HepG2 (cell line): ENCODE data around the gene GNPNAT1. TPM values are rescaled to one million over a fixed set of nuclear protein-coding genes. Genes with fewer than 3 reads are reported as not detected.
A peak's percentile ranks its signal among the peaks of the same experiment; 100 is the strongest.

Experiments
- ARHGAP35 ChIP-seq: sonication (generic); formaldehyde crosslinking; IDR thresholded peaks from 2 replicates; pipeline ENCODE4 v1.9.0; 2022; ENCODE audit warnings: mild to moderate bottlenecking, inconsistent platforms, moderate library complexity, missing genetic modification reagents, borderline replicate concordance
- ATAD3A ChIP-seq: sonication (generic); formaldehyde crosslinking; IDR thresholded peaks from 2 replicates; pipeline ENCODE4 v1.4.0; 2020; ENCODE audit warnings: missing genetic modification reagents
- E2F5 ChIP-seq: sonication (generic); formaldehyde crosslinking; conservative IDR thresholded peaks from 2 replicates; pipeline ENCODE4 v1.4.0; 2020; ENCODE audit warnings: missing genetic modification reagents
- FOXP4 ChIP-seq: sonication (generic); formaldehyde crosslinking; IDR thresholded peaks from 2 replicates; pipeline ENCODE4 v1.4.0; 2020; ENCODE audit warnings: missing genetic modification reagents
- HDAC1 ChIP-seq: sonication (generic); formaldehyde crosslinking; IDR thresholded peaks from 2 replicates; pipeline ENCODE4 v1.5.1; 2020; ENCODE audit warnings: mild to moderate bottlenecking, missing genetic modification reagents
- HNF4G ChIP-seq, 2 experiments: sonication (generic) in 1 of 2; formaldehyde crosslinking in 1 of 2; IDR thresholded peaks; 2 replicates each; pipeline versions ENCODE4 v1.4.0 to v1.6.1; 2011 to 2020; ENCODE audit warnings: borderline replicate concordance in 2 of 2, low read depth in 2 of 2, mild to moderate bottlenecking in 2 of 2, low read length in 1 of 2, missing genetic modification reagents in 1 of 2, moderate library complexity in 1 of 2
- NFAT5 ChIP-seq: sonication (generic); formaldehyde crosslinking; IDR thresholded peaks from 2 replicates; pipeline ENCODE4 v1.4.0; 2020; ENCODE audit warnings: missing genetic modification reagents
- RFX1 ChIP-seq: fragments of 450-650 bp; IDR thresholded peaks from 2 replicates; pipeline ENCODE4 v1.6.1; 2017
- RFXANK ChIP-seq: IDR thresholded peaks from 2 replicates; pipeline ENCODE4 v1.6.1; 2016
- SIN3B ChIP-seq: fragments of 150-350 bp; IDR thresholded peaks from 2 replicates; pipeline ENCODE4 v1.6.1; 2014; ENCODE audit warnings: low read length
- ZFX ChIP-seq: sonication (generic); formaldehyde crosslinking; IDR thresholded peaks from 2 replicates; pipeline ENCODE4 v1.4.0; 2020; ENCODE audit warnings: mild to moderate bottlenecking, low read depth, missing genetic modification reagents, moderate library complexity
- ZNF160 ChIP-seq: sonication (generic); formaldehyde crosslinking; IDR thresholded peaks from 2 replicates; pipeline ENCODE4 v1.8.0; 2022; ENCODE audit warnings: mild to moderate bottlenecking, inconsistent platforms, missing genetic modification reagents
- ZNF547 ChIP-seq: sonication (generic); formaldehyde crosslinking; IDR thresholded peaks from 2 replicates; pipeline ENCODE4 v1.5.1; 2020; ENCODE audit warnings: mild to moderate bottlenecking, missing genetic modification reagents
- ZNF563 ChIP-seq: sonication (generic); formaldehyde crosslinking; IDR thresholded peaks from 2 replicates; pipeline ENCODE4 v1.8.0; 2022; ENCODE audit warnings: mild to moderate bottlenecking, moderate library complexity, missing genetic modification reagents
- ZNF724P ChIP-seq: sonication (generic); formaldehyde crosslinking; IDR thresholded peaks from 2 replicates; pipeline ENCODE4 v1.8.0; 2022; ENCODE audit warnings: missing genetic modification reagents, borderline replicate concordance
- ZNF800 ChIP-seq: sonication (generic); formaldehyde crosslinking; IDR thresholded peaks from 2 replicates; pipeline ENCODE4 v1.4.0; 2020; ENCODE audit warnings: missing genetic modification reagents
- ZSCAN5A ChIP-seq: sonication (generic); formaldehyde crosslinking; IDR thresholded peaks from 2 replicates; pipeline ENCODE4 v1.8.0; 2022; ENCODE audit warnings: mild to moderate bottlenecking, missing genetic modification reagents, borderline replicate concordance
- polyA plus RNA-seq, 8 experiments: library from polyadenylated mRNA; depleted of rRNA in 3 of 8; stranded (reverse) in 7 of 8; unstranded in 1 of 8; fragments of >200 nt; fragmentation: Illumina TruSeq in 4 of 8; extraction: Trizol in 4 of 8; gene quantifications; 2 replicates each; pipeline versions ENCODE4 v1.2.1 to v1.2.3, GENCODE V29; 2011 to 2016; ENCODE audit warnings: low read depth in 4 of 8, missing spikeins in 1 of 8, mixed read lengths in 1 of 8; ENCODE audit not compliant: insufficient read depth in 1 of 8
- total RNA-seq, 5 experiments: library from RNA; depleted of rRNA; stranded (reverse); fragments of >200 nt; fragmentation: Illumina TruSeq; extraction: Trizol; gene quantifications; 2 replicates each; pipeline ENCODE4 v1.2.3, GENCODE V29; 2016; ENCODE audit warnings: low read depth in 1 of 5

Gene GNPNAT1
- total and polyA plus RNA-seq, 2 of the 13 experiments (the other 11 are each of a cell fraction or from before 2014, with no cell fraction given), result 38.3 to 54.9 TPM

- TF ChIP-seq ZNF547, result 0 out of 2 replicates have a peak, but pooled peaks have one; percentile 26
- no peak for TF ChIP-seq ATAD3A (CRISPR knock-in tag)
- TF ChIP-seq HDAC1 (CRISPR knock-in tag), result peak; percentile 77
- 0 out of 2 replicates have a peak, but pooled peaks have one; percentile 8 for TF ChIP-seq ARHGAP35
- TF ChIP-seq NFAT5 (CRISPR knock-in tag), result no peak
- TF ChIP-seq ZNF160 (CRISPR knock-in tag), result peak; percentile 59; the same call in 1 of the 2 replicates
- no peak for TF ChIP-seq ZNF724P (CRISPR knock-in tag)
- peak; percentile 46; the same call in 1 of the 2 replicates for TF ChIP-seq FOXP4
- no peak for TF ChIP-seq ZSCAN5A (CRISPR knock-in tag)
- peak; percentile 9; the same call in 1 of the 2 replicates for TF ChIP-seq RFXANK
- TF ChIP-seq ZFX, result peak; percentile 79
- no peak; the same call in 1 of the 2 replicates for TF ChIP-seq ZNF563 (CRISPR knock-in tag)
- no peak for TF ChIP-seq RFX1
- TF ChIP-seq HNF4G (IDR thresholded peaks at IDR 0.05; ENCODE audit: borderline replicate concordance, low read depth, low read length), result no peak
- TF ChIP-seq HNF4G (CRISPR knock-in tag; IDR thresholded peaks at IDR 0.05; ENCODE audit: borderline replicate concordance, low read depth), result no peak
- no peak for TF ChIP-seq ZNF800 (CRISPR knock-in tag)
- TF ChIP-seq SIN3B, result no peak
- peak; percentile 70; the same call in 1 of the 2 replicates for TF ChIP-seq E2F5
Observed at GRCh38 chr14:52729925-52730708, 61.3 kb downstream of the GNPNAT1 start, which contains the start of gene STYX (continued).
